Prostate gland (tissue), 2 donors: ENCODE results near the gene SATB1. TPM values are rescaled to one million over a fixed set of nuclear protein-coding genes. Genes with fewer than 3 reads are reported as not detected.
"Not testable (repeated sequence)": the region's sequence is repeated elsewhere in the genome, so short reads cannot be mapped to it uniquely, and the experiment has no call there.

Experiments
- DNase-seq: peaks from one replicate; pipeline ENCODE4 v3.0.0-alpha.2; 2019; ENCODE audit warnings: low spot score
- H3K27ac ChIP-seq, 2 donors: fragments of 200-600 bp; sonication (generic); 2 replicates each; pipeline ENCODE4 v1.5.1; 2017 to 2019
- H3K27me3 ChIP-seq: fragments of 200-600 bp; sonication (generic); replicated peaks from 2 replicates; pipeline ENCODE4 v1.5.1; 2019; ENCODE audit not compliant: insufficient read depth
- H3K36me3 ChIP-seq, 2 donors: fragments of 200-600 bp; sonication (generic); 1 replicate in 1 of 2; 2 replicates in 1 of 2; pipeline versions ENCODE4 v1.5.1 to v1.8.1; 2017 to 2019
- H3K4me1 ChIP-seq: fragments of 200-600 bp; sonication (generic); replicated peaks from 2 replicates; pipeline ENCODE4 v1.5.1; 2019
- H3K4me3 ChIP-seq, 2 donors: fragments of 200-600 bp; sonication (generic); 2 replicates each; pipeline ENCODE4 v1.5.1; 2017 to 2019
- H3K9me3 ChIP-seq: fragments of 200-600 bp; sonication (generic); 2 replicates; pipeline ENCODE4 v1.5.1; 2017
- POLR2A ChIP-seq: fragments of 450-650 bp; IDR thresholded peaks from one replicate; pipeline ENCODE4 v1.6.1; 2016; ENCODE audit warnings: antibody characterized with exemption, mild to moderate bottlenecking
- POLR2AphosphoS5 ChIP-seq: sonication (generic); formaldehyde crosslinking; IDR thresholded peaks from one replicate; pipeline ENCODE4 v1.6.1; 2017; ENCODE audit warnings: antibody characterized with exemption
- WGBS: methylation state at CpG from one replicate; pipeline ENCODE4 v1.1.5; 2018; 5-methylcytosine and 5-hydroxymethylcytosine counted together
- intact Hi-C: fragments of 100-400 bp; cut with DNase I; formaldehyde crosslinking; loops from one replicate; pipeline ENCODE4 v1.14.2; 2022
- total RNA-seq, 2 donors: library from RNA; depleted of rRNA; stranded (reverse); fragments of >200 nt; gene quantifications; one replicate each; pipeline ENCODE4 v1.1.0, GENCODE V29; 2016
- TF ChIP-seq, protein P1 (sequence below), 4 experiments: fragments of 200-600 bp in 2 of 4; fragments of 450-650 bp in 2 of 4; sonication (generic) in 2 of 4; IDR thresholded peaks; 1 replicate in 3 of 4; 2 replicates in 1 of 4; pipeline ENCODE4 v1.5.1; 2016 to 2019; ENCODE audit warnings: antibody characterized with exemption in 4 of 4, mild to moderate bottlenecking in 2 of 4, moderate library complexity in 2 of 4

Gene SATB1
- total RNA-seq, 2 donors from 2014 or later, result 51.7 to 62.2 TPM

DNA sequence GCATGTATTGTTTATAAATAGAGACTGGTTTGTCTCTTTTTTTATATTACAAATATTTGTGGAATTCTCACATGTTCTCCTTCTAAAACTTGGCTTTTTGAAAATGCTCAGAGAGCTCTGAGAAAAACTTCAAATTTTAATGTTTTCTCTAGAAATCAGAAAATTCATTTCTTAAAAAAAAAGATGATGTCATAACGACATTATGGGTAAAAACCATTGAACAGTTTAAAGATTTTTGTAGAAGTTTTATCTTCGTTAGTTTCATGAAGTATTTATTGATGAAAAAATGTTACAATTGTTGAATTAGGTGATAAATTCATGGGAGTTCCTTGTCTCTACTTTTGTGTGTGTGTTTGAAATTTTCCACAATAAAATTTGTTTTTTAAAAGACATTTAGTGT is 81.3 kb downstream of the SATB1 start:
- no peak for TF ChIP-seq POLR2A
- TF ChIP-seq POLR2AphosphoS5, result no peak
- TF ChIP-seq, protein P1, sequence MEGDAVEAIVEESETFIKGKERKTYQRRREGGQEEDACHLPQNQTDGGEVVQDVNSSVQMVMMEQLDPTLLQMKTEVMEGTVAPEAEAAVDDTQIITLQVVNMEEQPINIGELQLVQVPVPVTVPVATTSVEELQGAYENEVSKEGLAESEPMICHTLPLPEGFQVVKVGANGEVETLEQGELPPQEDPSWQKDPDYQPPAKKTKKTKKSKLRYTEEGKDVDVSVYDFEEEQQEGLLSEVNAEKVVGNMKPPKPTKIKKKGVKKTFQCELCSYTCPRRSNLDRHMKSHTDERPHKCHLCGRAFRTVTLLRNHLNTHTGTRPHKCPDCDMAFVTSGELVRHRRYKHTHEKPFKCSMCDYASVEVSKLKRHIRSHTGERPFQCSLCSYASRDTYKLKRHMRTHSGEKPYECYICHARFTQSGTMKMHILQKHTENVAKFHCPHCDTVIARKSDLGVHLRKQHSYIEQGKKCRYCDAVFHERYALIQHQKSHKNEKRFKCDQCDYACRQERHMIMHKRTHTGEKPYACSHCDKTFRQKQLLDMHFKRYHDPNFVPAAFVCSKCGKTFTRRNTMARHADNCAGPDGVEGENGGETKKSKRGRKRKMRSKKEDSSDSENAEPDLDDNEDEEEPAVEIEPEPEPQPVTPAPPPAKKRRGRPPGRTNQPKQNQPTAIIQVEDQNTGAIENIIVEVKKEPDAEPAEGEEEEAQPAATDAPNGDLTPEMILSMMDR (IDR thresholded peaks at IDR 0.05), result no peak
- Histone ChIP-seq H3K27me3 (no peaks in the 10 kb centered on the region), H3K4me1 (no peaks in the 10 kb centered on the region), H3K9me3 (no peaks in the 10 kb centered on the region), H3K4me3 (no peak overlapping the region), H3K27ac (no peak overlapping the region), H3K36me3 (no peaks in the 10 kb centered on the region)
- DNase-seq, result no peak
- intact Hi-C loops, result no loop called here
- 87% methylated on average over 2 of the region's 2 CpGs for WGBS

DNA sequence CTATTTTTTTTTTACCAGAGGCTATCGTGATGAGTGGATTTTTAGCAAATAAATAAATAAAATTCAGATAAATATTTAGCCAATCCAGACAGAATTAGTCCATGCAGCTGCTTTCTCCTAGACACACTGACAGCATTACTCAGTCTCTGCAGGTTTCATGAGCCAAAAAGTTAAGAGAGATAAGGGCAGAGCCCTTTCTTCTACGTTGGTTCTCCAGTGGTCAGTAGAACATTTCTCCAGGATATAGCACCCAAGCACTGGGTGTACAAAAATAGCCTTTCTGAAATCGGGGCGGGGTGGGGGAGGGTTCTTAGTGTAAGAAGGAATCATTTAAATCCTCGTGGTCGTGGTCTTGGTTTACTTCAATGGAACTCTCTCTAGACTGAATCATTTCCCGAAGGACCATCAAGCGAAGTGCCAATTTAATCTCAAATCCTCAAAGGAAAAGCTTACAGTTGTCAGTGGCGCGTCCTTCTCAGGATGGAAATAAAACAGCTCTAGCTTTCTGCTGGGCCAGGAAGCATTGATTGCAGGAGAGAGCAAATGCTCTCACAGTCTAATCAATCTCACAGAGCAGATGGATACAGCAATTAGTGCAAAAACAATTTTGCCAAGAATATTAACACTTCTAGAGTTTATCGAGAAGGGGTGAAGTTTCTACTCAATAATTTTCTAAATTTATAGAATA is 86.2 kb downstream of the SATB1 start:
- H3K27me3 ChIP-seq, result no peaks in the 10 kb centered on the region
- no peaks in the 10 kb centered on the region for H3K4me1 ChIP-seq
- 85% methylated on average over 11 of the region's 11 CpGs for WGBS
- intact Hi-C loops, result no loop called here
- H3K9me3 ChIP-seq, result no peaks in the 10 kb centered on the region
- no peaks in the 10 kb centered on the region for H3K36me3 ChIP-seq
- no peak overlapping the region for H3K27ac ChIP-seq
- H3K4me3 ChIP-seq, result no peak overlapping the region
- DNase-seq, result no peak
- TF ChIP-seq POLR2A (no peak), POLR2AphosphoS5 (no peak)
- TF ChIP-seq, protein P1 (IDR thresholded peaks at IDR 0.05), result no peak

DNA sequence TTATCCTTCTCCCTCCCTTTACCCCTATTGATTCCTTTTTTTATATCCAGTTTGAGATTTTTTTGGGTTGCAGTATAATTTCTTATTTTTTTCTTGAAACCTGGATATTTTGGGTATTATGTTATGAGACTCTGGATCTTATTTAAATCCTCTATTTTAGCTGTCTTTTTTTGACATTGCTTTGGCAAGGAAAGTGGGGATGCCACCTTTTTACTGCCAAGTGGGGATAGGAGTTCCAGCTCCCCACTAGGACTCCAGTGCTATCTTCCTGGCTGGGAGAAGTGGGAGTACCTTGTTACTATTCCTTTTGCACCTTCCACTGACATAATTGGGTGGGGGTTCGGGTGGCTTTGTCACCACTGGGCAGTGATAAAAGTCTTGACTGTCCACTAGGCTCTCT is 87.9 kb downstream of the SATB1 start:
- DNase-seq, result no peak
- H3K27me3 ChIP-seq, result no peaks in the 10 kb centered on the region
- no peaks in the 10 kb centered on the region for H3K4me1 ChIP-seq
- intact Hi-C loops, result no loop called here
- WGBS, result 83% methylated on average over 1 of the region's 1 CpG
- TF ChIP-seq POLR2A (no peak), POLR2AphosphoS5 (no peak)
- TF ChIP-seq, protein P1 (IDR thresholded peaks at IDR 0.05), result no peak
- no peaks in the 10 kb centered on the region for H3K9me3 ChIP-seq
- H3K27ac ChIP-seq, result no peak overlapping the region
- H3K36me3 ChIP-seq, result no peaks in the 10 kb centered on the region
- H3K4me3 ChIP-seq, result no peak overlapping the region

DNA sequence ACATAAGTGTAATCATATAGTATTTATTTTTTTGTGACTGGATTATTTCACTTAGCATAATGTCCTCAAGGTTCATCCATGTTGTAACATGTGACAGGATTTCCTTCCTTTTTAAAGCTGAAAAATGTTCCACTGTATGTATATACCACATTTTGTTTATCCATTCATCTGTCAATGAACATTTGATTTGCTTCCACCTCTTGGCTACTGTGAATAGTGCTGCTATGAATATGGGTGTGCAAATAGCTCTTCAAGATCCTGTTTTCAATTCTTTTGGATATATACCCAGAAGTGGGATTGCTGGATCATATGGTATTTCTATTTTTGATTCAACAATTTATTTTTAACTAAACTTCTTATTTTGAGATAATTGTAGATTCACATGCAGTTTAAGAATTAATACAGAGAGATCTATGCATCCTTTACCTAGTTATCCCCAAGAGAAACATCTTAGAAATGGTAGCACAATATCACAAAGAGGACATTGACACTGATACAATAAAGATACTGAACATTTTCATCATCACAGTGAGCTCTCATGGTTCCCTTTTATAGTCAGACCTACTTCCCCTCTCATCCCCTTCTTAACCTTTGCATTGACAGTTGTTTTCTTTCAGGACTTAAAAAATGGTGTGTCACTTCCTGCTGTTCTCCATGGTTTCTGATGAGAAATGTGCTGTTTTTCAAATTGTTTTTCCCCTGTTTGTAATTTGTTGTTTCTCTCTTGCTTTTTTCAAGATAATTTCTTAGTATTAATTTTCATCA is 90.1 kb downstream of the SATB1 start:
- H3K4me3 ChIP-seq, result no peak overlapping the region
- no peaks in the 10 kb centered on the region for H3K9me3 ChIP-seq
- no peak overlapping the region for H3K27ac ChIP-seq
- no peak for DNase-seq
- H3K27me3 ChIP-seq, result no peaks in the 10 kb centered on the region
- TF ChIP-seq, protein P1 (IDR thresholded peaks at IDR 0.05), result no peak
- no peak for TF ChIP-seq POLR2A
- TF ChIP-seq POLR2AphosphoS5, result no peak
- no peaks in the 10 kb centered on the region for H3K36me3 ChIP-seq
- H3K4me1 ChIP-seq, result no peaks in the 10 kb centered on the region
- intact Hi-C loops, result no loop called here

DNA sequence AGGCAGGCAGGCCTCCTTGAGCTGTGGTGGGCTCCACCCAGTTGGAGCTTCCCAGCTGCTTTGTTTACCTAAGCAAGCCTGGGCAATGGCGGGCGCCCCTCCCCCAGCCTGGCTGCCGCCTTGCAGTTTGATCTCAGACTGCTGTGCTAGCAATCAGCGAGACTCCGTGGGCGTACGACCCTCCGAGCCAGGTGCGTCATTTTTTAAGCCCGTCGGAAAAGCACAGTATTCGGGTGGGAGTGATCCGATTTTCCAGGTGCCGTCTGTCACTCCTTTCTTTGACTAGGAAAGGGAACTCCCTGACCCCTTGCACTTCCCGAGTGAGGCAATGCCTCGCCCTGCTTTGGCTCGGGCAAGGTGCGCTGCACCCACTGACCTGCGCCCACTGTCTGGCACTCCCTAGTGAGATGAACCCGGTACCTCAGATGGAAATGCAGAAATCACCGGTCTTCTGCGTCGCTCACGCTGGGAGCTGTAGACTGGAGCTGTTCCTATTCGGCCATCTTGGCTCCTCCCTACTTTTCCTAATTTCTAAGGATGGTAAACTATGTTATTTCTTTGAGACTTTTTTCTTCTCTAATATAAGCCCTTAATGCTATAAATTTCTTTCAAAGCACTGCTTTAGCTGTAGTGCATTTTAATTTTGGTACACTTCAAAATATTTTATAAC is 94.2 kb downstream of the SATB1 start:
- intact Hi-C loops, H3K9me3 ChIP-seq, H3K27me3 ChIP-seq, H3K4me1 ChIP-seq, H3K36me3 ChIP-seq, DNase-seq: not testable (repeated sequence)
- Histone ChIP-seq H3K4me3 (peak overlapping the region; percentile 29 to 31), H3K27ac (peak overlapping the region in 1 of 2 donors; percentile 61)
- 35% methylated on average over 25 of the region's 25 CpGs for WGBS
